IgD-negative memory B cell (primary cell): ENCODE measurements around the gene TDRKH. TPM values are rescaled to one million over a fixed set of nuclear protein-coding genes. Genes with fewer than 3 reads are reported as not detected.

Experiments
- H3K27ac Mint-ChIP-seq, 3 donors: one replicate each; pipeline ENCODE4 v1.8.0; 2020 to 2022; ENCODE audit warnings: mild to moderate bottlenecking in 3 of 3, mixed read lengths in 3 of 3, moderate library complexity in 1 of 3
- H3K27me3 Mint-ChIP-seq: one replicate; pipeline ENCODE4 v1.8.0; 2021; ENCODE audit warnings: mixed read lengths
- H3K36me3 Mint-ChIP-seq: one replicate; pipeline ENCODE4 v1.8.0; 2020; ENCODE audit warnings: mild to moderate bottlenecking, mixed read lengths
- H3K4me1 Mint-ChIP-seq, 3 donors: one replicate each; pipeline ENCODE4 v1.8.0; 2020 to 2022; ENCODE audit warnings: mixed read lengths in 3 of 3, mild to moderate bottlenecking in 1 of 3
- H3K4me3 Mint-ChIP-seq, 4 donors: one replicate each; pipeline ENCODE4 v1.8.0; 2020 to 2022; ENCODE audit warnings: mild to moderate bottlenecking in 4 of 4, mixed read lengths in 4 of 4, moderate library complexity in 3 of 4
- H3K9me3 Mint-ChIP-seq, 3 donors: one replicate each; pipeline ENCODE4 v1.8.0; 2020 to 2021; ENCODE audit warnings: mixed read lengths in 3 of 3, mild to moderate bottlenecking in 1 of 3
- polyA plus RNA-seq: library from polyadenylated mRNA; unstranded; fragments of 300-500 nt; fragmentation: Illumina TruSeq; gene quantifications from one replicate; pipeline ENCODE4 v1.2.3, GENCODE V29; 2021

Gene TDRKH
- polyA plus RNA-seq, 1 donor from 2014 or later, result 9.0 TPM

GRCh38 chr1:151814971-151815545 is 24.8 kb upstream of the TDRKH start:
- no peaks in the 10 kb centered on the region for H3K9me3 Mint-ChIP-seq
- H3K36me3 Mint-ChIP-seq, result peaks cover 3% of the 10 kb centered on the region
- H3K4me3 Mint-ChIP-seq, result no peak overlapping the region
- H3K4me1 Mint-ChIP-seq, result peaks cover 0 to 3% (median 2%) of the 10 kb centered on the region in 3 donors
- H3K27ac Mint-ChIP-seq, result no peak overlapping the region
- H3K27me3 Mint-ChIP-seq, result peaks cover 13% of the 10 kb centered on the region

- Mint-ChIP-seq H3K4me3 (no peak overlapping the region), H3K9me3 (no peaks in the 10 kb centered on the region), H3K27ac (no peak overlapping the region), H3K4me1 (peaks cover 0 to 3% (median 2%) of the 10 kb centered on the region in 3 donors), H3K36me3 (no peaks in the 10 kb centered on the region), H3K27me3 (peaks cover 13% of the 10 kb centered on the region)
Observed at GRCh38 chr1:151814426-151814825, 24.1 kb upstream of the TDRKH start.

- Mint-ChIP-seq H3K27me3 (peaks cover 7% of the 10 kb centered on the region), H3K36me3 (no peaks in the 10 kb centered on the region), H3K4me1 (peaks cover 0 to 3% (median 2%) of the 10 kb centered on the region in 3 donors), H3K27ac (no peak overlapping the region), H3K4me3 (no peak overlapping the region), H3K9me3 (no peaks in the 10 kb centered on the region)
Observed at GRCh38 chr1:151813271-151813977, 23.1 kb upstream of the TDRKH start.

GRCh38 chr1:151811181-151811580 is 20.9 kb upstream of the TDRKH start:
- Mint-ChIP-seq H3K9me3 (no peaks in the 10 kb centered on the region), H3K36me3 (no peaks in the 10 kb centered on the region), H3K27me3 (peaks cover 1% of the 10 kb centered on the region), H3K4me1 (peaks cover 0 to 9% (median 5%) of the 10 kb centered on the region in 3 donors), H3K27ac (no peak overlapping the region), H3K4me3 (peak overlapping the region in 1 of 4 donors; percentile 5)

- H3K27ac Mint-ChIP-seq, result no peak overlapping the region
- H3K4me3 Mint-ChIP-seq, result no peak overlapping the region
- no peaks in the 10 kb centered on the region for H3K27me3 Mint-ChIP-seq
- H3K9me3 Mint-ChIP-seq, result no peaks in the 10 kb centered on the region
- H3K36me3 Mint-ChIP-seq, result no peaks in the 10 kb centered on the region
- H3K4me1 Mint-ChIP-seq, result peaks cover 0 to 8% (median 4%) of the 10 kb centered on the region in 3 donors
Observed at GRCh38 chr1:151809985-151810556, 19.8 kb upstream of the TDRKH start.

- Mint-ChIP-seq H3K27me3 (no peaks in the 10 kb centered on the region), H3K36me3 (no peaks in the 10 kb centered on the region), H3K4me3 (no peak overlapping the region), H3K27ac (no peak overlapping the region), H3K4me1 (peaks cover 0 to 9% (median 8%) of the 10 kb centered on the region in 3 donors), H3K9me3 (no peaks in the 10 kb centered on the region)
Observed at GRCh38 chr1:151809290-151809984, 19.1 kb upstream of the TDRKH start.

- Mint-ChIP-seq H3K27ac (no peak overlapping the region), H3K4me1 (peaks cover 10 to 14% (median 14%) of the 10 kb centered on the region in 3 donors), H3K9me3 (no peaks in the 10 kb centered on the region), H3K4me3 (no peak overlapping the region), H3K36me3 (no peaks in the 10 kb centered on the region), H3K27me3 (peaks cover 4% of the 10 kb centered on the region)
Observed at GRCh38 chr1:151807766-151808165, 17.5 kb upstream of the TDRKH start.

- no peaks in the 10 kb centered on the region for H3K36me3 Mint-ChIP-seq
- no peak overlapping the region for H3K4me3 Mint-ChIP-seq
- H3K9me3 Mint-ChIP-seq, result no peaks in the 10 kb centered on the region
- H3K27ac Mint-ChIP-seq, result no peak overlapping the region
- peaks cover 4% of the 10 kb centered on the region for H3K27me3 Mint-ChIP-seq
- H3K4me1 Mint-ChIP-seq, result peaks cover 10 to 14% (median 14%) of the 10 kb centered on the region in 3 donors
Observed at GRCh38 chr1:151807131-151807530, 16.8 kb upstream of the TDRKH start.

GRCh38 chr1:151806170-151806569 is 15.9 kb upstream of the TDRKH start:
- Mint-ChIP-seq H3K27me3 (peaks cover 4% of the 10 kb centered on the region), H3K27ac (no peak overlapping the region), H3K9me3 (no peaks in the 10 kb centered on the region), H3K36me3 (no peaks in the 10 kb centered on the region), H3K4me3 (no peak overlapping the region), H3K4me1 (peaks cover 10 to 14% (median 14%) of the 10 kb centered on the region in 3 donors)

GRCh38 chr1:151805066-151805820 is 14.9 kb upstream of the TDRKH start, which contains the start of gene LINGO4:
LINGO4 (minus strand) TSS chr1:151805419; CDS start chr1:151802704, 2,715 bp downstream.
- H3K36me3 Mint-ChIP-seq, result no peaks in the 10 kb centered on the region
- peak within 1 kb of the TSS in 1 of 3 donors; percentile 29 for H3K27ac Mint-ChIP-seq
- H3K4me3 Mint-ChIP-seq, result peak within 1 kb of the TSS in 1 of 4 donors; percentile 58

GRCh38 chr1:151803915-151804314 is 13.6 kb upstream of the TDRKH start:
- Mint-ChIP-seq H3K4me1 (peaks cover 10 to 14% (median 14%) of the 10 kb centered on the region in 3 donors), H3K4me3 (no peak overlapping the region), H3K27ac (no peak overlapping the region), H3K9me3 (no peaks in the 10 kb centered on the region), H3K36me3 (peaks cover 2% of the 10 kb centered on the region), H3K27me3 (peaks cover 9% of the 10 kb centered on the region)

More at GRCh38 chr1:151805066-151805820, 14.9 kb upstream of the TDRKH start, which contains the start of gene LINGO4:
- peaks cover 10 to 14% (median 14%) of the 10 kb centered on the region in 3 donors for H3K4me1 Mint-ChIP-seq
- peaks cover 9% of the 10 kb centered on the region for H3K27me3 Mint-ChIP-seq
- H3K9me3 Mint-ChIP-seq, result no peaks in the 10 kb centered on the region

- Mint-ChIP-seq H3K4me1 (peaks cover 10 to 14% (median 13%) of the 10 kb centered on the region in 3 donors), H3K27me3 (peaks cover 9% of the 10 kb centered on the region), H3K27ac (peak overlapping the region in 1 of 3 donors; percentile 57)
Observed at GRCh38 chr1:151803164-151803563, 12.9 kb upstream of the TDRKH start.

GRCh38 chr1:151802372-151802771 is 12.1 kb upstream of the TDRKH start:
- Mint-ChIP-seq H3K9me3 (no peaks in the 10 kb centered on the region), H3K27ac (no peak overlapping the region), H3K36me3 (peaks cover 6% of the 10 kb centered on the region), H3K4me1 (peaks cover 7 to 10% (median 9%) of the 10 kb centered on the region in 3 donors), H3K27me3 (peaks cover 9% of the 10 kb centered on the region), H3K4me3 (no peak overlapping the region)

More at GRCh38 chr1:151803164-151803563, 12.9 kb upstream of the TDRKH start:
- no peaks in the 10 kb centered on the region for H3K9me3 Mint-ChIP-seq
- no peak overlapping the region for H3K4me3 Mint-ChIP-seq
- peaks cover 6% of the 10 kb centered on the region for H3K36me3 Mint-ChIP-seq

- H3K36me3 Mint-ChIP-seq, result peaks cover 6% of the 10 kb centered on the region
- H3K27me3 Mint-ChIP-seq, result peaks cover 9% of the 10 kb centered on the region
- no peaks in the 10 kb centered on the region for H3K9me3 Mint-ChIP-seq
- no peak overlapping the region for H3K27ac Mint-ChIP-seq
- H3K4me1 Mint-ChIP-seq, result peaks cover 7 to 10% (median 9%) of the 10 kb centered on the region in 3 donors
- H3K4me3 Mint-ChIP-seq, result no peak overlapping the region
Observed at GRCh38 chr1:151801846-151802245, 11.5 kb upstream of the TDRKH start.
